WTC11 (cell line): ENCODE measurements around the gene KRT7.

Experiments
- ELF4 ChIP-seq: sonication (generic); formaldehyde crosslinking; IDR thresholded peaks from 2 replicates; pipeline ENCODE4 v1.8.1; 2022; ENCODE audit warnings: low read depth, mild to moderate bottlenecking, moderate library complexity, missing genetic modification reagents
- KAT7 ChIP-seq: sonication (generic); formaldehyde crosslinking; IDR thresholded peaks from 2 replicates; pipeline ENCODE4 v1.8.1; 2023; ENCODE audit warnings: missing genetic modification reagents, mild to moderate bottlenecking, borderline replicate concordance
- USF2 ChIP-seq: sonication (generic); formaldehyde crosslinking; IDR thresholded peaks from 2 replicates; pipeline ENCODE4 v1.8.1; 2023; ENCODE audit warnings: mild to moderate bottlenecking, missing genetic modification reagents, moderate library complexity
- ZNF232 ChIP-seq: sonication (generic); formaldehyde crosslinking; IDR thresholded peaks from 2 replicates; pipeline ENCODE4 v1.8.0; 2022; ENCODE audit warnings: mild to moderate bottlenecking, missing genetic modification reagents
- TF ChIP-seq, protein P1 (sequence below): fragments of 200-600 bp; IDR thresholded peaks from 2 replicates; pipeline ENCODE4 v1.8.0; 2022; ENCODE audit warnings: antibody characterized with exemption
- TF ChIP-seq, protein P2 (sequence below): sonication (generic); formaldehyde crosslinking; IDR thresholded peaks from 2 replicates; pipeline ENCODE4 v1.8.1; 2023; ENCODE audit warnings: mild to moderate bottlenecking, missing genetic modification reagents, borderline replicate concordance
- TF ChIP-seq, protein P3 (sequence below): sonication (generic); formaldehyde crosslinking; conservative IDR thresholded peaks from 2 replicates; pipeline ENCODE4 v1.8.1; 2022; ENCODE audit warnings: mild to moderate bottlenecking, missing genetic modification reagents

- TF ChIP-seq, protein P1, sequence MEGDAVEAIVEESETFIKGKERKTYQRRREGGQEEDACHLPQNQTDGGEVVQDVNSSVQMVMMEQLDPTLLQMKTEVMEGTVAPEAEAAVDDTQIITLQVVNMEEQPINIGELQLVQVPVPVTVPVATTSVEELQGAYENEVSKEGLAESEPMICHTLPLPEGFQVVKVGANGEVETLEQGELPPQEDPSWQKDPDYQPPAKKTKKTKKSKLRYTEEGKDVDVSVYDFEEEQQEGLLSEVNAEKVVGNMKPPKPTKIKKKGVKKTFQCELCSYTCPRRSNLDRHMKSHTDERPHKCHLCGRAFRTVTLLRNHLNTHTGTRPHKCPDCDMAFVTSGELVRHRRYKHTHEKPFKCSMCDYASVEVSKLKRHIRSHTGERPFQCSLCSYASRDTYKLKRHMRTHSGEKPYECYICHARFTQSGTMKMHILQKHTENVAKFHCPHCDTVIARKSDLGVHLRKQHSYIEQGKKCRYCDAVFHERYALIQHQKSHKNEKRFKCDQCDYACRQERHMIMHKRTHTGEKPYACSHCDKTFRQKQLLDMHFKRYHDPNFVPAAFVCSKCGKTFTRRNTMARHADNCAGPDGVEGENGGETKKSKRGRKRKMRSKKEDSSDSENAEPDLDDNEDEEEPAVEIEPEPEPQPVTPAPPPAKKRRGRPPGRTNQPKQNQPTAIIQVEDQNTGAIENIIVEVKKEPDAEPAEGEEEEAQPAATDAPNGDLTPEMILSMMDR, result no peak
- TF ChIP-seq ELF4 (CRISPR knock-in tag), result no peak
- TF ChIP-seq, protein P2, sequence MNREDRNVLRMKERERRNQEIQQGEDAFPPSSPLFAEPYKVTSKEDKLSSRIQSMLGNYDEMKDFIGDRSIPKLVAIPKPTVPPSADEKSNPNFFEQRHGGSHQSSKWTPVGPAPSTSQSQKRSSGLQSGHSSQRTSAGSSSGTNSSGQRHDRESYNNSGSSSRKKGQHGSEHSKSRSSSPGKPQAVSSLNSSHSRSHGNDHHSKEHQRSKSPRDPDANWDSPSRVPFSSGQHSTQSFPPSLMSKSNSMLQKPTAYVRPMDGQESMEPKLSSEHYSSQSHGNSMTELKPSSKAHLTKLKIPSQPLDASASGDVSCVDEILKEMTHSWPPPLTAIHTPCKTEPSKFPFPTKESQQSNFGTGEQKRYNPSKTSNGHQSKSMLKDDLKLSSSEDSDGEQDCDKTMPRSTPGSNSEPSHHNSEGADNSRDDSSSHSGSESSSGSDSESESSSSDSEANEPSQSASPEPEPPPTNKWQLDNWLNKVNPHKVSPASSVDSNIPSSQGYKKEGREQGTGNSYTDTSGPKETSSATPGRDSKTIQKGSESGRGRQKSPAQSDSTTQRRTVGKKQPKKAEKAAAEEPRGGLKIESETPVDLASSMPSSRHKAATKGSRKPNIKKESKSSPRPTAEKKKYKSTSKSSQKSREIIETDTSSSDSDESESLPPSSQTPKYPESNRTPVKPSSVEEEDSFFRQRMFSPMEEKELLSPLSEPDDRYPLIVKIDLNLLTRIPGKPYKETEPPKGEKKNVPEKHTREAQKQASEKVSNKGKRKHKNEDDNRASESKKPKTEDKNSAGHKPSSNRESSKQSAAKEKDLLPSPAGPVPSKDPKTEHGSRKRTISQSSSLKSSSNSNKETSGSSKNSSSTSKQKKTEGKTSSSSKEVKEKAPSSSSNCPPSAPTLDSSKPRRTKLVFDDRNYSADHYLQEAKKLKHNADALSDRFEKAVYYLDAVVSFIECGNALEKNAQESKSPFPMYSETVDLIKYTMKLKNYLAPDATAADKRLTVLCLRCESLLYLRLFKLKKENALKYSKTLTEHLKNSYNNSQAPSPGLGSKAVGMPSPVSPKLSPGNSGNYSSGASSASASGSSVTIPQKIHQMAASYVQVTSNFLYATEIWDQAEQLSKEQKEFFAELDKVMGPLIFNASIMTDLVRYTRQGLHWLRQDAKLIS (CRISPR knock-in tag), result no peak
- no peak for TF ChIP-seq USF2 (CRISPR knock-in tag)
- TF ChIP-seq KAT7 (CRISPR knock-in tag), result no peak
- TF ChIP-seq, protein P3, sequence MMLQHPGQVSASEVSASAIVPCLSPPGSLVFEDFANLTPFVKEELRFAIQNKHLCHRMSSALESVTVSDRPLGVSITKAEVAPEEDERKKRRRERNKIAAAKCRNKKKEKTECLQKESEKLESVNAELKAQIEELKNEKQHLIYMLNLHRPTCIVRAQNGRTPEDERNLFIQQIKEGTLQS (CRISPR knock-in tag), result no peak
- no peak for TF ChIP-seq ZNF232
These were observed 23.0 kb downstream of the KRT7 start for GRCh38 chr12:52255926-52256583.
